CD4-positive, alpha-beta T cell treated with Interleukin-6 for 4 hours (primary cell): ENCODE results near the gene EEF1AKMT3.
A peak's percentile ranks its signal among the peaks of the same experiment; 100 is the strongest.

Experiments used
- DNase-seq: peaks from one replicate; pipeline ENCODE4 v3.0.0-alpha.2; 2020; ENCODE audit warnings: mixed read lengths

EEF1AKMT3 gene

DNA sequence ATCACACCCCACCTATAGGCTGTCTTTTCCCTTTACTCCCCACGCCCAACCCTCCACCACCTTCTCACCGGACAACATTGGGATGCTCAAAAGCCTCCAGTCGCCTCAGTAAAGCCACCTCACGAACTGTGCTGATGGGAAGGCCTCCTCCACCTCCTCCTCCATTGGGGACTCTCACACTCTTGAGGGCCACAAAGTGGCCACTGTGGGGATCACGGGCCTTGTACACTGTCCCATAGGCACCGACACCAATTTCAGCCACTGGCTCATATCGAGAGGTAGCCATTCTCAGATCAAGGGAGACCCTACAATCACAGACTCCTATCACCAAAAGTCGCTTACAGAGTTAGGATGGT, 21.0 kb upstream of the EEF1AKMT3 start:
- DNase-seq, result no peak

DNA sequence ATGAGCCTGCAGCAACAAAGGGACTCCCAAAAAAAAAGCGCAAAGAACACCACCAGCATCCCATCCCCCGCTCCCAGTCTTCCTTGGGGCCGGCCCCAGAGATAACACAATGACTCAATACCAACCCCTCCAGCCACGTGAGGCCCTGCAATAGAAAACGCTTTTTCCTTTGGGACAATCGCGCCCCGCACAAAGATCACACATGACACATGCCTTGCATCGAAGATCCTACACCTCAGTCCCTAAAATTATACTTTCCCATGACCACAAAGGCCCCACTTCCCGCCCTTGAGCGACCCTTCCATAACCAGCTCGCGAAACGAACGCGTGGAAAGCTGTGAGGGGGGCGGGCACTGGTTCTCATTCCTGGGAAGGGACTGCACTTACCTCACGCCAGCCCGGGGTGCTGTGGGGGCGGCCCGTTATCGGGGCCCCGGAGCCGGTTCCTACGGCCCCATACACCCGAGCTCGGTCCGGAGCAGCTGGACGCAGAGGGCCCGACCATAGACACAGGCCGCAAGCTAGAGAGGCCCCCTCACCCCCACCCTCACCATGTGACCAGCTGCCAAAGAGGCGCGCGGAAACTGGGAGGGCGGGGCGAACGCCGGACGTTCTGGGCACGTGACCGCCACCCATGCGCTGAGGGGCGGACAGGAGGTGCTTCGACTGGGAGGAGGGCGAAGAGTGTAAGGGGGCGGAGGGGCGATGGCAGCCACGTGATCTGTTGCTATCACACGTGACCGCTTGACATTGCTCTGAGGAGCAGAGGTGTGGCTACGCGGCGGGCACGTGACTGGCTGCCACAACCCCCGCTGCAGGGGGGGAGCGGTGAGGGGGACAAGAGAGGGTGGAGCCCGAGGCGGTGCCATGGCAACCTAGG, 20.4 kb upstream of the EEF1AKMT3 start, which contains the start of gene CDK4:
CDK4 (minus strand) TSS at position 523 of the 880 bp plus-strand sequence. CDS start 593 bp downstream, outside the sequence.
- DNase-seq, result peak; percentile 99

GRCh38 chr12:57752668-57753000, 19.8 kb upstream of the EEF1AKMT3 start:
- DNase-seq, result no peak

GRCh38 chr12:57753756-57754337, 18.6 kb upstream of the EEF1AKMT3 start:
- DNase-seq, result no peak

- DNase-seq, result peak; percentile 96
Measured at GRCh38 chr12:57754411-57755193, 17.8 kb upstream of the EEF1AKMT3 start, which contains the start of gene MARCHF9. TSS of gene MARCHF9 (plus strand) at chr12:57755103. CDS start at chr12:57755529, 426 bp downstream.

GRCh38 chr12:57755194-57755453, 17.3 kb upstream of the EEF1AKMT3 start:
- no peak for DNase-seq

GRCh38 chr12:57755454-57756372, 16.7 kb upstream of the EEF1AKMT3 start:
- peak; percentile 51 for DNase-seq

GRCh38 chr12:57756406-57757341, 15.7 kb upstream of the EEF1AKMT3 start:
- DNase-seq, result peak; percentile 78

DNA sequence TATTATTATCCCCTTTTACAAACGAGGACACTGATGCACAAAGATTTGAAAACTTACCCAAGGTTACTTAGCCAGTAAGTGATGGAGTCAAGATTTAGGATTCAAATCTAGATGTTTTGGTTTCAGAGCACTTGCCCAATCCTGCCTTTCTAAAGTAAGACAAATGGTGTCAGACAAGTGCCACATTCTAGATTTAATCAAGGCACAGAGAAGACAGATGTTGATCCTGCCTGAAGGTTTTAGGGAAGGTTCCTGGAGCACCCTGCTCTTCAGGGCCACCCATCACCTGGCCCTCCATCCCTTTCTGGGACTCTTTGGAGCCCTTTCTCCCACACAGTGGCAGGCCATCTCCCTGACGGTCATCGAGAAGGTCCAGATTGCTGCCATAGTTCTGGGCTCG, 14.6 kb upstream of the EEF1AKMT3 start:
- no peak for DNase-seq

- DNase-seq, result no peak
Measured at GRCh38 chr12:57758552-57759359, 13.7 kb upstream of the EEF1AKMT3 start.

- DNase-seq, result peak; percentile 62
Measured at GRCh38 chr12:57759360-57759980, 12.9 kb upstream of the EEF1AKMT3 start.

DNA sequence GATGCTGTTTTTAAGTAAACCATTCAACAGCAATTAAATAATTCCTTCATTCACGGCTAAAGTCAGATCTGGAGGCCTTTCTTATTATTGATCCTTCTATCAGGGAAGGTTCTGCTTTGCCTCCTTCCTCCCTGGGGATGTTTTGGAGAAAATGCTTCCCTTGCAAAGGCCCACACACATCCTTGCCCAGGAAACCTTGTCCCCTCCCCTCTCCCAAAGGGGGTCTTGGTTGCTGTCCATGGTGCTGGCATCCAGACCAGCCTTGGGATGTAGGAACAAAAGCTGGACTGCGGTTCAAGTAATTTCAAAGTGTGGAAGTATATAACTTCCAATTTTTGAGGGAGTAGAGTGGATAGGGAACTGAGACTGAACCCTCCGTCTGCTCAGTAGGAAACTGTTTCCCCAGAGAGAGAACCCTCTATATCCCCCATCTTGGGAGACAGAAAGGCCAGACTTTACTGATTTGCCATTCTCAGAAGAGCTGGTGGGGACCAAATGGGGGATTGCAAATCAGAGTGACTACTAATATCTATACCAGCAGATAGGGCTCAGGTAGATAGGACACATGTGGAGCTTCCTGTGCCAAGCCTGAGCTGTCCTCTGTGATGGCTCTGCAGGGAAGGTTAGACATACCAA, 11.9 kb upstream of the EEF1AKMT3 start:
- no peak for DNase-seq

GRCh38 chr12:57761391-57761998, 10.9 kb upstream of the EEF1AKMT3 start:
- DNase-seq, result no peak

DNA sequence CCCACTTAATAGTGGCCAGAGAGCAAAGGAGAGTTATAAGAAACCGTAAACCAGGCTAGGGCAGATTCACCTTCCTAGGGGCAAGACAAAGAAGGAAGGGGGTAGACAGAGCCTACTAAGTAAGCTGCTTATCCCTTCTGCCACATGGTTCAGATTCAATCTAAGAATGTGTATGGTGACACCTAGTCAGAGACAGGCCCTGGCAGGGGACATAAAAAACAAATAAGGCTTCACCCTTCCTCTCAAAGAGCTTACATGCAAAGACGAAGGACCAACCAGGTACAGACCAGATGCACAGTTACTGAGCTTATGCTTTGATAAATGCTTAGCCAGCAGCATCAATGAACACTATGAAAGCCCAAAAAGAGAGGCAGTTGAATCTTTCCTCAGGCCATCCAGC, 10.0 kb upstream of the EEF1AKMT3 start:
- no peak for DNase-seq

DNA sequence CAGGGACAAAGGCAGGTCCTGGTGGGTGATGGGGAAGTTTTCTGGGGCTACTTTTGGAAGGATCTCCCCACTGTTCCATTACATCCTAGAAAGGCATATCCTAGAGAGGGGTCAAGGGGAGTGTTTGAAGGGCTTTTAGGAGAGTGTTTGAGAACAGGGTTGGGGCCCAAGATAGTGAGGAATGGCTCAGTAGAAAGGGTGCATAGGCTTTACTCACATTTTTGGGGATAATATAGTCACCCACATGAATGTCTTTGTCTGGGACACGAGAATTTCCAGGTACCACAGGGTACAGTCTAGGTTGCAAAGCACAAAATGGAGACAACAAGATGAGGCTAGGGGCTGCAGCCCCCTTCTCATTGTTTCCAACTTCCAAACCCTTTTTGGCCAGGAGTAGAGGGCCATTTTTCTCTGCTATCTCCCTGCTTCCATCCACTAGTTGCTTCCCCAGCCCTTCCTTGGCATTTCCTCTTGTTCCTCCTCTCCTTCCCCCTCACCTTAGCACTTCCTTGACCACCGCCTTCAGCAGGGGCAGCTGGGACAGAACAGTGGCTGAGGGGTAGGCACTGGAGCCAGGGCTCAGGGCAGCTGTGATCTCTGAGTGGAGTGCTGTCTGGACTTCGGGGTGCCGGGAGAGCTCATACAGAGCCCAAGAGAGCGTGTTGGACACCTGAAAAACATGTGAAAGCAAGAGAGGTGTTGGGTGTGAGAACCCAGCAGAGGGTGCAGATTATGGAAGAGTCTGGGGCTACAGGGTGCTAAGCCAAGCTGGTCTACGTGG, 8.3 kb upstream of the EEF1AKMT3 start:
- no peak for DNase-seq

DNA sequence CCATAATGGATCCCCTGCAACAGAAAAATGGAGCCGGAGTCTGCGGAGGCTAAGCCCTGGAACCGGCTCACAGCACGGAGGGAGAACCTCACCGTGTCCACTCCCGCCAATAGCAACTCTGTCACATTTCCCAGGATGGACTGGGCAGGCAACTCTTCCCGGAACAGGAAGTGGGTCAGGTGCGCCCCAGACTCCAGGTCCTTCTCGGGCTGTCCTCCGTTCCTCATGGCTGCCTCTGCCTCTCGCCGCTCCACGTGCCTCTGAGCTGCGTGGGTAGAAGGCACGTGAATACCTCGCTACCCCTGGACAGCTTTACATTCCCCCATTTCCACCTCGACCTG, 7.8 kb upstream of the EEF1AKMT3 start:
- DNase-seq, result no peak

GRCh38 chr12:57765003-57765697, 7.3 kb upstream of the EEF1AKMT3 start:
- DNase-seq, result peak; percentile 69
